SU-DHL-6 (cell line): ENCODE data around the gene PDCD5.

ENCODE experiments used
- CTCF ChIP-seq: fragments of 200-600 bp; sonication (generic); IDR thresholded peaks from one replicate; pipeline ENCODE4 v1.5.1; 2017; ENCODE audit warnings: antibody characterized with exemption, mild to moderate bottlenecking, low read length, moderate library complexity; ENCODE audit not compliant: insufficient read depth, poor library complexity, severe bottlenecking
- EZH2phosphoT487 ChIP-seq: fragments of 200-600 bp; sonication (generic), shearing (Covaris generic); conservative IDR thresholded peaks from 2 replicates; pipeline ENCODE4 v1.6.1; 2018; ENCODE audit warnings: mild to moderate bottlenecking, antibody characterized with exemption, low read length, moderate library complexity, mixed read lengths

- TF ChIP-seq CTCF (no peak), EZH2phosphoT487 (no peak)
Measured at GRCh38 chr19:32544917-32545316, 36.1 kb upstream of the PDCD5 start.
